OCI-LY7 (cell line): ENCODE data around the gene SAP25. TPM values are rescaled to one million over a fixed set of nuclear protein-coding genes. Genes with fewer than 3 reads are reported as not detected.

ENCODE experiments used
- BruUV-seq: library from RNA; stranded (reverse); fragments of 400-500 nt; replicated peaks from 2 replicates; lab custom pipeline; 2021; lab: Mats Ljungman, UMichigan
- CTCF ChIA-PET: fragments of 300-600 bp; sonication (Branson Sonifier 250); formaldehyde crosslinking; loops from one replicate; lab custom pipeline; 2022; ENCODE audit warnings: antibody characterized with exemption; ENCODE audit not compliant: unreplicated experiment; lab: Charles Lee
- POLR2A ChIA-PET: fragments of 300-600 bp; sonication (Branson Sonifier 250); formaldehyde crosslinking; loops from one replicate; lab custom pipeline; 2022; ENCODE audit warnings: antibody characterized with exemption; lab: Charles Lee
- DNase-seq: peaks from one replicate; pipeline ENCODE4 v3.0.0-alpha.2; 2015; ENCODE audit warnings: low spot score
- H2AFZ ChIP-seq: fragments of 200-600 bp; sonication (generic), shearing (Covaris generic); 2 replicates; pipeline ENCODE4 v1.6.1; 2014; ENCODE audit warnings: mild to moderate bottlenecking, antibody characterized with exemption, low read length, moderate library complexity
- H3K27ac ChIP-seq: fragments of 200-600 bp; sonication (generic); 2 replicates; pipeline ENCODE4 v1.5.1; 2014; ENCODE audit warnings: mixed run types, low read depth, mild to moderate bottlenecking, moderate library complexity, low read length, inconsistent platforms; ENCODE audit not compliant: poor library complexity, severe bottlenecking
- H3K36me3 ChIP-seq: fragments of 200-600 bp; sonication (generic); 2 replicates; pipeline ENCODE4 v1.6.1; 2014; ENCODE audit warnings: mild to moderate bottlenecking, antibody characterized with exemption, low read length, moderate library complexity, mixed read lengths; ENCODE audit not compliant: insufficient read depth
- H3K4me1 ChIP-seq: fragments of 200-600 bp; sonication (generic); 2 replicates; pipeline ENCODE4 v1.5.1; 2014; ENCODE audit warnings: mild to moderate bottlenecking, low read length; ENCODE audit not compliant: insufficient read depth, poor library complexity, severe bottlenecking
- H3K4me2 ChIP-seq: fragments of 200-600 bp; sonication (generic); 2 replicates; pipeline ENCODE4 v1.6.1; 2014; ENCODE audit warnings: mild to moderate bottlenecking, low read length
- H3K4me3 ChIP-seq: fragments of 200-600 bp; sonication (generic); 2 replicates; pipeline ENCODE4 v1.5.1; 2014; ENCODE audit warnings: mild to moderate bottlenecking, low read depth, low read length; ENCODE audit not compliant: poor library complexity, severe bottlenecking
- H3K79me2 ChIP-seq: fragments of 200-600 bp; sonication (generic); 2 replicates; pipeline ENCODE4 v1.6.1; 2016; ENCODE audit warnings: low read depth, mild to moderate bottlenecking, low read length, moderate library complexity, mixed read lengths; ENCODE audit not compliant: insufficient read depth
- H3K9me2 ChIP-seq: fragments of 200-600 bp; sonication (generic); 2 replicates; pipeline ENCODE4 v1.6.1; 2016; ENCODE audit warnings: mild to moderate bottlenecking, low read length, mixed read lengths; ENCODE audit not compliant: insufficient read depth
- H3K9me3 ChIP-seq: fragments of 200-600 bp; sonication (generic); 2 replicates; pipeline ENCODE4 v1.6.1; 2014; ENCODE audit warnings: mild to moderate bottlenecking, mixed run types, low read length, mixed read lengths
- H4K20me1 ChIP-seq: fragments of 200-600 bp; sonication (generic); 2 replicates; pipeline ENCODE4 v1.6.1; 2014; ENCODE audit warnings: mild to moderate bottlenecking, antibody characterized with exemption, low read length, moderate library complexity, mixed read lengths; ENCODE audit not compliant: insufficient read depth
- CTCF ChIP-seq: fragments of 200-600 bp; sonication (generic); conservative IDR thresholded peaks from 2 replicates; pipeline ENCODE4 v1.5.1; 2014; ENCODE audit warnings: mild to moderate bottlenecking, antibody characterized with exemption, low read length, moderate library complexity, mixed read lengths
- EZH2phosphoT487 ChIP-seq: fragments of 200-600 bp; sonication (generic); IDR thresholded peaks from 2 replicates; pipeline ENCODE4 v1.6.1; 2018; ENCODE audit warnings: low read depth, borderline replicate concordance, mild to moderate bottlenecking, mixed run types, antibody characterized with exemption, low read length, moderate library complexity, mixed read lengths
- intact Hi-C: fragments of 100-400 bp; cut with micrococcal nuclease; formaldehyde crosslinking; loops from one replicate; pipeline ENCODE4 v1.10.0; 2022; ENCODE audit not compliant: unreplicated experiment
- total RNA-seq, 2 experiments: library from RNA; depleted of rRNA in 1 of 2; stranded (reverse); fragments of >200 nt in 1 of 2; shearing (Covaris generic) in 1 of 2; gene quantifications; 2 replicates each; pipeline ENCODE4 v1.2.3, GENCODE V29; 2014 to 2022

Gene SAP25
- total RNA-seq, 2 experiments from 2014 or later, result 1.5 to 12.7 TPM

GRCh38 chr7:100547872-100548271, 25.8 kb downstream of the SAP25 start:
- Histone ChIP-seq H3K27ac (peak overlapping the region; percentile 46), H3K4me3 (no peak overlapping the region), H3K9me3 (no peaks in the 10 kb centered on the region), H3K9me2 (no peaks in the 10 kb centered on the region), H3K4me2 (peak overlapping the region; percentile 49), H2AFZ (peak overlapping the region; percentile 10; the same call in 1 of the 2 replicates), H3K36me3 (peaks cover 23% of the 10 kb centered on the region), H3K4me1 (peaks cover 78% of the 10 kb centered on the region), H3K79me2 (peaks cover 40% of the 10 kb centered on the region; the same call in 1 of the 2 replicates), H4K20me1 (no peaks in the 10 kb centered on the region)
- TF ChIP-seq EZH2phosphoT487, result no peak
- intact Hi-C loops, result no loop called here
- ChIA-PET POLR2A (interaction anchor here (0.5 to 1.3 kb wide), 4 partner anchors 9 to 232 kb away, joined by 3 to 4 read pairs (median 4); partner anchors contain the start of gene AGFG2), CTCF (interaction anchor here (0.5 kb wide), 1 partner anchor 20 kb away, joined by 3 read pairs; no protein-coding TSS in a partner anchor)
- BruUV-seq, result no TSS peak
- peak; percentile 49 for DNase-seq

- BruUV-seq, result no TSS peak
- intact Hi-C loops, result no loop called here
Observed at GRCh38 chr7:100546926-100547800, 26.5 kb downstream of the SAP25 start.

More at GRCh38 chr7:100546926-100547800, 26.5 kb downstream of the SAP25 start:
- Histone ChIP-seq H3K27ac (peak overlapping the region; percentile 46), H3K4me2 (peak overlapping the region; percentile 65), H3K9me2 (no peaks in the 10 kb centered on the region), H3K36me3 (peaks cover 16% of the 10 kb centered on the region), H4K20me1 (no peaks in the 10 kb centered on the region), H3K4me1 (peaks cover 85% of the 10 kb centered on the region), H2AFZ (peak overlapping the region; percentile 10; the same call in 1 of the 2 replicates), H3K4me3 (no peak overlapping the region), H3K9me3 (no peaks in the 10 kb centered on the region), H3K79me2 (peaks cover 46% of the 10 kb centered on the region; the same call in 1 of the 2 replicates)
- TF ChIP-seq CTCF (no peak), EZH2phosphoT487 (no peak)
- POLR2A ChIA-PET, result interaction anchor here (0.6 to 1.8 kb wide), 8 partner anchors 8 to 280 kb away, joined by 3 to 6 read pairs (median 3); partner anchors contain the start of genes AGFG2, FBXO24, LRCH4 and MOSPD3
- DNase-seq, result no peak
- CTCF ChIA-PET, result no interaction called here
